ENCODE results near the gene NTPCR. TPM values are rescaled to one million over a fixed set of nuclear protein-coding genes. Genes with fewer than 3 reads are reported as not detected.
A peak's percentile ranks its signal among the peaks of the same experiment; 100 is the strongest.

NTPCR gene, protein sequence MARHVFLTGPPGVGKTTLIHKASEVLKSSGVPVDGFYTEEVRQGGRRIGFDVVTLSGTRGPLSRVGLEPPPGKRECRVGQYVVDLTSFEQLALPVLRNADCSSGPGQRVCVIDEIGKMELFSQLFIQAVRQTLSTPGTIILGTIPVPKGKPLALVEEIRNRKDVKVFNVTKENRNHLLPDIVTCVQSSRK
- total RNA-seq: 31.0 and 31.2 TPM in 2 replicates

GRCh38 chr1:232950197-232951176, at the start of gene NTPCR:
NTPCR (plus strand) TSS chr1:232950611; CDS start chr1:232950711, 100 bp downstream.
- H3K4me3 ChIP-seq (ENCODE audit: low read depth, low read length): peak within 1 kb of the TSS; percentile 94
- DNase-seq (ENCODE audit: low read depth): peak; percentile 50
- no peak for TF ChIP-seq CTCF (conservative IDR thresholded peaks at IDR 0.05; ENCODE audit: low read depth, low read length)

- no peak for DNase-seq (ENCODE audit: low read depth)
- no peak for TF ChIP-seq CTCF (conservative IDR thresholded peaks at IDR 0.05; ENCODE audit: low read depth, low read length)
- H3K4me3 ChIP-seq (ENCODE audit: low read depth, low read length): no peak overlapping the region
These were observed 49.6 kb upstream of the NTPCR start for GRCh38 chr1:232900818-232901217.

- no peak overlapping the region for H3K4me3 ChIP-seq (ENCODE audit: low read depth, low read length)
- no peak for DNase-seq (ENCODE audit: low read depth)
- TF ChIP-seq CTCF (conservative IDR thresholded peaks at IDR 0.05; ENCODE audit: low read depth, low read length): no peak
These were observed 49.2 kb upstream of the NTPCR start for GRCh38 chr1:232901255-232901654.

DNA sequence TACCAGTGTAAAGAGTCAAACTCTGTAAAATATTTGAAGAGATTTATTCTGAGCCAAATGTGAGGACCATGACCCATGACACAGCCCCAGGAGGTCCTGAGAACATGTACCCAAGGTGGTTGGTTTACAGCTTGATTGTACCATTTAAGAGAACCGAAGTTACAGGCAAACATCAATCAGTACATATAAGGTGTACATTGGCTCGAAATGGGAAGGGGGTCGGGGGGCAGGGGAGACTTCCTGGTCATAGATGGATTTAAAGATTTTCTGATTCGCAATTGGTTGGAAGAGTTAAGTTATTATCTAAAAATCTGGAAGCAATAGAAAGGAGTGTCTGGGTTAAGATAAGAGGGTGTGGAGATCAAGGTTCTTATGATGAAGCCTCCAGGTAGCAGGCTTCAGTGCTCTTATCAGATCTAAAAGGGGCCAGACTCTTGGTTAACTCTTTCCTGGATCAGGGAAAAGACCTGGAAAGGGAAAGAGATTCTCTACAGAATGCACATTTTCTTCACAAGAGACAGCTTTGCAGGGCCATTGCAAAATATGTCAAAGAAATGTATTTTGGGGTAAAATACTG, 47.5 kb upstream of the NTPCR start:
- H3K4me3 ChIP-seq (ENCODE audit: low read depth, low read length): no peak overlapping the region
- no peak for TF ChIP-seq CTCF (conservative IDR thresholded peaks at IDR 0.05; ENCODE audit: low read depth, low read length)
- no peak for DNase-seq (ENCODE audit: low read depth)

GRCh38 chr1:232904131-232904530, 46.3 kb upstream of the NTPCR start:
- no peak for TF ChIP-seq CTCF (conservative IDR thresholded peaks at IDR 0.05; ENCODE audit: low read depth, low read length)
- H3K4me3 ChIP-seq (ENCODE audit: low read depth, low read length): no peak overlapping the region
- no peak for DNase-seq (ENCODE audit: low read depth)

- TF ChIP-seq CTCF (conservative IDR thresholded peaks at IDR 0.05; ENCODE audit: low read depth, low read length): no peak
- peak; percentile 44 for DNase-seq (ENCODE audit: low read depth)
- no peak overlapping the region for H3K4me3 ChIP-seq (ENCODE audit: low read depth, low read length)
These were observed 45.8 kb upstream of the NTPCR start for GRCh38 chr1:232904566-232904965.

All from epithelial cell of proximal tubule (primary cell).